ENCODE measurements around the gene MBD2. TPM values are rescaled to one million over a fixed set of nuclear protein-coding genes. Genes with fewer than 3 reads are reported as not detected.

The MBD2 gene
- polyA plus RNA-seq, 1 donor (not counting 4 experiments of a cell fraction or from before 2014, with no cell fraction given) = 212 TPM

DNA sequence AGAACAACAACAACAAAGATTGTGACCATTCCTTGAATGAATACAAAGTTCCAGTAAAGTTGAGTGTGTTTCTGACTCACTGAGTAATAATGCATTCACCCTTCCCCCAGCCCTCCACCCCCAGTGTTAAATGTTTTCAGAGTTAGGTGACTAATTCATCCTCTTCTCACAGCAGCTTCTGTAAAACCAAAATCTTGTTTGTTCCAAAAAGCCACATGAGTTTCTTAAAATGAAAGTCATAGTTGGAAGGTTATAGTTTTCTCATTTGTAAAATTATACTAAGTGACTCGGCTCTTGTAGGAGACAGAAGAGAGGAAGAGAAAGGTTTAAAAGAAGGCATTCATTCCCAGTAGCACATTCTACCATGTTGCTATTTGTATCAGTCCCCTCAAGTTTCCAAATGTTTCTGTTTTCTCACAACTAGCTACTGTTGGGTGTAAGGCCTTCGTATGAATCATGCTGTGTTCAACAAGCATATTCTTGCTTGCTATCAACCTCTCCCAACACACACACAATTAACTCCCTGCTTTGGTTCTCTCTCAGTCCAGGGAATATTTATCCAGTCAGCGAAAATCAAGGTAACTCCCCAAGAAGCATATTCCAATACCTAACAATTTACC is 75.3 kb downstream of the MBD2 start:
- TF ChIP-seq CTCF (optimal IDR thresholded peaks at IDR 0.05 in 1 of 3, IDR thresholded peaks at IDR 0.05 in 1 of 3, conservative IDR thresholded peaks at IDR 0.05 in 1 of 3; ENCODE audit: extremely low read depth in 1 of 3, insufficient read depth in 2 of 3, low read length in 3 of 3) = no peak
- TF ChIP-seq EZH2 (IDR thresholded peaks at IDR 0.05; ENCODE audit: low read length) = no peak
- FAIRE-seq = peak; percentile 92
- Histone ChIP-seq H3K9ac (ENCODE audit: control insufficient read depth, extremely low read depth, insufficient read depth, low read length) (peak overlapping the region; percentile 69), H3K9me1 (ENCODE audit: control insufficient read depth, extremely low read depth, insufficient read depth, low read length) (no peaks in the 10 kb centered on the region), H3K4me2 (ENCODE audit: control insufficient read depth, extremely low read depth, insufficient read depth, low read depth, low read length) (peak overlapping the region; percentile 91), H3K27me3 (ENCODE audit: control insufficient read depth, extremely low read depth, insufficient read depth, low read length) (no peaks in the 10 kb centered on the region), H3K4me1 (ENCODE audit: control insufficient read depth, extremely low read depth, insufficient read depth, low read length) (peaks cover 45% of the 10 kb centered on the region), H3K4me3 (ENCODE audit: control insufficient read depth in 2 of 3, extremely low read depth in 1 of 3, insufficient read depth in 2 of 3, low read depth in 1 of 3, low read length in 3 of 3) (peak overlapping the region in 2 of 3 experiments; percentile 52 to 58), H2AFZ (ENCODE audit: control insufficient read depth, low read length) (peak overlapping the region; percentile 52), H3K9me3 (ENCODE audit: control insufficient read depth, low read depth, low read length) (no peaks in the 10 kb centered on the region), H4K20me1 (ENCODE audit: control insufficient read depth, extremely low read depth, insufficient read depth, low read length) (no peaks in the 10 kb centered on the region), H3K79me2 (ENCODE audit: control insufficient read depth, insufficient read depth, low read length) (no peaks in the 10 kb centered on the region), H3K27ac (ENCODE audit: control insufficient read depth, insufficient read depth, low read length) (peak overlapping the region; percentile 96), H3K36me3 (ENCODE audit: control insufficient read depth in 2 of 2, extremely low read depth in 1 of 2, insufficient read depth in 2 of 2, low read length in 2 of 2) (peaks cover 2 to 5% of the 10 kb centered on the region in 2 experiments)
- DNase-seq (ENCODE audit: low read depth, low spot score) = peak; percentile 66
- dilution Hi-C loops (cut with MboI; ENCODE audit: extremely low pct_ligation_motif_present, low sequenced_read_pairs) = no loop called here

- Histone ChIP-seq H3K9me1 (ENCODE audit: control insufficient read depth, extremely low read depth, insufficient read depth, low read length) (no peaks in the 10 kb centered on the region), H4K20me1 (ENCODE audit: control insufficient read depth, extremely low read depth, insufficient read depth, low read length) (no peaks in the 10 kb centered on the region), H3K36me3 (ENCODE audit: control insufficient read depth in 2 of 2, extremely low read depth in 1 of 2, insufficient read depth in 2 of 2, low read length in 2 of 2) (peaks cover 2 to 5% of the 10 kb centered on the region in 2 experiments), H3K79me2 (ENCODE audit: control insufficient read depth, insufficient read depth, low read length) (no peaks in the 10 kb centered on the region), H3K9ac (ENCODE audit: control insufficient read depth, extremely low read depth, insufficient read depth, low read length) (peak overlapping the region; percentile 69), H3K27ac (ENCODE audit: control insufficient read depth, insufficient read depth, low read length) (peak overlapping the region; percentile 96), H3K4me1 (ENCODE audit: control insufficient read depth, extremely low read depth, insufficient read depth, low read length) (peaks cover 45% of the 10 kb centered on the region), H2AFZ (ENCODE audit: control insufficient read depth, low read length) (no peak overlapping the region), H3K4me3 (ENCODE audit: control insufficient read depth in 2 of 3, extremely low read depth in 1 of 3, insufficient read depth in 2 of 3, low read depth in 1 of 3, low read length in 3 of 3) (no peak overlapping the region), H3K9me3 (ENCODE audit: control insufficient read depth, low read depth, low read length) (no peaks in the 10 kb centered on the region), H3K4me2 (ENCODE audit: control insufficient read depth, extremely low read depth, insufficient read depth, low read depth, low read length) (peak overlapping the region; percentile 91), H3K27me3 (ENCODE audit: control insufficient read depth, extremely low read depth, insufficient read depth, low read length) (no peaks in the 10 kb centered on the region)
- dilution Hi-C loops (cut with MboI; ENCODE audit: extremely low pct_ligation_motif_present, low sequenced_read_pairs) = no loop called here
- DNase-seq (ENCODE audit: low read depth, low spot score) (no peak), FAIRE-seq (no peak)
- TF ChIP-seq CTCF (optimal IDR thresholded peaks at IDR 0.05 in 1 of 3, IDR thresholded peaks at IDR 0.05 in 1 of 3, conservative IDR thresholded peaks at IDR 0.05 in 1 of 3; ENCODE audit: extremely low read depth in 1 of 3, insufficient read depth in 2 of 3, low read length in 3 of 3) = no peak
- TF ChIP-seq EZH2 (IDR thresholded peaks at IDR 0.05; ENCODE audit: low read length) = no peak
Observed at GRCh38 chr18:54148678-54149077, 75.8 kb downstream of the MBD2 start.

Measured in keratinocyte (primary cell).